ENCODE results near the gene GAS2L1.

DNA sequence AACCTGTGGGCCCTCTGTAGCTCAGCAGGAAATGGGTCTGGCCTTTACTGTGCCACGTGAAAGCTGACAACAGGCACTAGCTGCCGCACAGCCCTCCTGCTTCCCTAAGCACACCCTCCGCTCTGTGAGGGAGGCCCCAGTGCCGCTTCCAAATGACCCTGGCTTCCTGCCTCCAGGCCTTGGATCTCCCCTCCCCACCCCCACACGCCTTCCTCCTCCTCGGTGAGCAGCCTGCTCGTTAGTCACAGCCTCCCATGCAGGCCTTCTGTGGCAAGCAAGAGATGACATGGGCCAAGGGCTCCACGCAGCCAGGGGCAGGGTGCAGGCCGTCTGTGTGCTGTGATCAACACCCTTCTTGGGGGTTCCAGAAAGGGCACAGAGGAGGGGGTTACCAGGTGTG is 24.3 kb downstream of the GAS2L1 start:
- TF ChIP-seq, protein P1, sequence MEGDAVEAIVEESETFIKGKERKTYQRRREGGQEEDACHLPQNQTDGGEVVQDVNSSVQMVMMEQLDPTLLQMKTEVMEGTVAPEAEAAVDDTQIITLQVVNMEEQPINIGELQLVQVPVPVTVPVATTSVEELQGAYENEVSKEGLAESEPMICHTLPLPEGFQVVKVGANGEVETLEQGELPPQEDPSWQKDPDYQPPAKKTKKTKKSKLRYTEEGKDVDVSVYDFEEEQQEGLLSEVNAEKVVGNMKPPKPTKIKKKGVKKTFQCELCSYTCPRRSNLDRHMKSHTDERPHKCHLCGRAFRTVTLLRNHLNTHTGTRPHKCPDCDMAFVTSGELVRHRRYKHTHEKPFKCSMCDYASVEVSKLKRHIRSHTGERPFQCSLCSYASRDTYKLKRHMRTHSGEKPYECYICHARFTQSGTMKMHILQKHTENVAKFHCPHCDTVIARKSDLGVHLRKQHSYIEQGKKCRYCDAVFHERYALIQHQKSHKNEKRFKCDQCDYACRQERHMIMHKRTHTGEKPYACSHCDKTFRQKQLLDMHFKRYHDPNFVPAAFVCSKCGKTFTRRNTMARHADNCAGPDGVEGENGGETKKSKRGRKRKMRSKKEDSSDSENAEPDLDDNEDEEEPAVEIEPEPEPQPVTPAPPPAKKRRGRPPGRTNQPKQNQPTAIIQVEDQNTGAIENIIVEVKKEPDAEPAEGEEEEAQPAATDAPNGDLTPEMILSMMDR (IDR thresholded peaks at IDR 0.05; ENCODE audit: low read depth, low read length) = no peak
- TF ChIP-seq POLR2A (IDR thresholded peaks at IDR 0.05; ENCODE audit: extremely low read depth, insufficient read length) (no peak), MYC (IDR thresholded peaks at IDR 0.05; ENCODE audit: low read depth, low read length) (no peak)

All from NB4 (cell line).